Chondrocyte (in vitro differentiated cells): Measurements from ENCODE around the gene ERLIN1. TPM values are rescaled to one million over a fixed set of nuclear protein-coding genes. Genes with fewer than 3 reads are reported as not detected.

Source experiments
- DNase-seq: peaks from one replicate; pipeline ENCODE4 v3.0.0; 2021; ENCODE audit warnings: mixed read lengths, low spot score
- H3K27ac Mint-ChIP-seq: one replicate; pipeline ENCODE4 v1.8.0; 2021; ENCODE audit warnings: mild to moderate bottlenecking, moderate library complexity, mixed read lengths; ENCODE audit not compliant: unreplicated experiment
- H3K27me3 Mint-ChIP-seq: 2 replicates; pipeline ENCODE4 v1.8.0; 2021; ENCODE audit warnings: low read depth, mixed read lengths
- H3K36me3 Mint-ChIP-seq: 2 replicates; pipeline ENCODE4 v1.8.0; 2021; ENCODE audit warnings: low read depth, mixed read lengths
- H3K4me1 Mint-ChIP-seq: 2 replicates; pipeline ENCODE4 v1.8.0; 2021; ENCODE audit warnings: low read depth, mild to moderate bottlenecking, mixed read lengths
- H3K4me3 Mint-ChIP-seq: one replicate; pipeline ENCODE4 v1.8.0; 2021; ENCODE audit warnings: mild to moderate bottlenecking, moderate library complexity, mixed read lengths; ENCODE audit not compliant: unreplicated experiment
- H3K9me3 Mint-ChIP-seq: 2 replicates; pipeline ENCODE4 v1.8.0; 2021; ENCODE audit warnings: low read depth, mixed read lengths
- CTCF ChIP-seq: fragments of 200-600 bp; sonication (generic); IDR thresholded peaks from 2 replicates; pipeline ENCODE4 v1.5.0; 2021; ENCODE audit warnings: antibody characterized with exemption, mild to moderate bottlenecking, moderate library complexity
- total RNA-seq: library from RNA; stranded (reverse); gene quantifications from 3 replicates; pipeline ENCODE4 v1.2.1, GENCODE V29; 2021

Gene ERLIN1
- total RNA-seq, 1 donor from 2014 or later, result 28.2 TPM

GRCh38 chr10:100114976-100115770 is 70.7 kb downstream of the ERLIN1 start:
- H3K27me3 Mint-ChIP-seq, result peaks cover 2% of the 10 kb centered on the region
- no peak overlapping the region for H3K4me3 Mint-ChIP-seq
- no peaks in the 10 kb centered on the region for H3K9me3 Mint-ChIP-seq
- DNase-seq, result no peak
- H3K27ac Mint-ChIP-seq, result no peak overlapping the region
- H3K4me1 Mint-ChIP-seq, result no peaks in the 10 kb centered on the region
- TF ChIP-seq CTCF, result no peak
- no peaks in the 10 kb centered on the region for H3K36me3 Mint-ChIP-seq

GRCh38 chr10:100114460-100114859 is 71.4 kb downstream of the ERLIN1 start:
- DNase-seq, result no peak
- no peak overlapping the region for H3K27ac Mint-ChIP-seq
- no peak overlapping the region for H3K4me3 Mint-ChIP-seq
- H3K36me3 Mint-ChIP-seq, result no peaks in the 10 kb centered on the region
- peaks cover 4% of the 10 kb centered on the region for H3K27me3 Mint-ChIP-seq
- no peak for TF ChIP-seq CTCF
- no peaks in the 10 kb centered on the region for H3K4me1 Mint-ChIP-seq
- no peaks in the 10 kb centered on the region for H3K9me3 Mint-ChIP-seq

- peaks cover 12% of the 10 kb centered on the region for H3K27me3 Mint-ChIP-seq
- no peaks in the 10 kb centered on the region for H3K36me3 Mint-ChIP-seq
- no peak for DNase-seq
- H3K4me1 Mint-ChIP-seq, result no peaks in the 10 kb centered on the region
- no peak for TF ChIP-seq CTCF
- H3K9me3 Mint-ChIP-seq, result no peaks in the 10 kb centered on the region
- no peak overlapping the region for H3K4me3 Mint-ChIP-seq
- H3K27ac Mint-ChIP-seq, result no peak overlapping the region
Measured at GRCh38 chr10:100109670-100110069, 76.2 kb downstream of the ERLIN1 start.

GRCh38 chr10:100106865-100107264 is 79.0 kb downstream of the ERLIN1 start:
- Mint-ChIP-seq H3K36me3 (peaks cover 1% of the 10 kb centered on the region), H3K9me3 (peaks cover 5% of the 10 kb centered on the region), H3K27me3 (peaks cover 11% of the 10 kb centered on the region), H3K4me3 (no peak overlapping the region), H3K4me1 (no peaks in the 10 kb centered on the region), H3K27ac (no peak overlapping the region)
- no peak for TF ChIP-seq CTCF
- no peak for DNase-seq

GRCh38 chr10:100104300-100104699 is 81.5 kb downstream of the ERLIN1 start:
- no peak overlapping the region for H3K27ac Mint-ChIP-seq
- H3K9me3 Mint-ChIP-seq, result peaks cover 5% of the 10 kb centered on the region
- no peak overlapping the region for H3K4me3 Mint-ChIP-seq
- peaks cover 4% of the 10 kb centered on the region for H3K4me1 Mint-ChIP-seq
- H3K27me3 Mint-ChIP-seq, result peaks cover 22% of the 10 kb centered on the region
- no peak for TF ChIP-seq CTCF
- DNase-seq, result no peak
- H3K36me3 Mint-ChIP-seq, result peaks cover 1% of the 10 kb centered on the region
